ENCODE measurements around the gene BAZ2B.

- TF ChIP-seq CTCF (IDR thresholded peaks at IDR 0.05; ENCODE audit: insufficient read depth, low read depth, low read length) (no peak), EZH2 (IDR thresholded peaks at IDR 0.05; ENCODE audit: insufficient read depth, low read length) (no peak)
Observed at GRCh38 chr2:159460227-159460626, 156.1 kb downstream of the BAZ2B start.

Data from astrocyte (in vitro differentiated cells and primary cell).